LNCAP (cell line): ENCODE measurements around the gene COMMD1.

ENCODE experiments used
- TF ChIP-seq, protein P1 (sequence below): fragments of 450-650 bp; IDR thresholded peaks from 2 replicates; pipeline ENCODE4 v1.5.1; 2017; ENCODE audit warnings: mild to moderate bottlenecking

COMMD1 gene

DNA sequence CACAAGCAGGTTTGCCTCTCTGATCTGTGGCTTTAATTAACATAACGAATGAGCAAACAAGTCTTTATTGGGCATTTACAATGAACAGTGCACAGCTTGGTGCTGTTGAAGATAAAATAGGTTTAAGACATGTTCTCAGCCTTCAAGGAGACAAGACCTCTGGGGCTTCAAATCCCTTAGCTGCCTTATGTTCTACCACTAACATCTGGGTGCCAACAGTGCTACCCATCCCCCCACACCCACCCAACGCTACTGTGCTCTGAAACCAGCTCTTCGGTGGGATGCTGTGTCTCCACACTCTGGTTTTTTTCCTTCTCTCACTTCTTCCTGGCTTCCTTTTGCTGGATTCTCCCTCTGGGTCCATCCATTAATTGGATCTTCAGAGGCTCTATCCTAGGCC, 276.4 kb downstream of the COMMD1 start:
- TF ChIP-seq, protein P1, sequence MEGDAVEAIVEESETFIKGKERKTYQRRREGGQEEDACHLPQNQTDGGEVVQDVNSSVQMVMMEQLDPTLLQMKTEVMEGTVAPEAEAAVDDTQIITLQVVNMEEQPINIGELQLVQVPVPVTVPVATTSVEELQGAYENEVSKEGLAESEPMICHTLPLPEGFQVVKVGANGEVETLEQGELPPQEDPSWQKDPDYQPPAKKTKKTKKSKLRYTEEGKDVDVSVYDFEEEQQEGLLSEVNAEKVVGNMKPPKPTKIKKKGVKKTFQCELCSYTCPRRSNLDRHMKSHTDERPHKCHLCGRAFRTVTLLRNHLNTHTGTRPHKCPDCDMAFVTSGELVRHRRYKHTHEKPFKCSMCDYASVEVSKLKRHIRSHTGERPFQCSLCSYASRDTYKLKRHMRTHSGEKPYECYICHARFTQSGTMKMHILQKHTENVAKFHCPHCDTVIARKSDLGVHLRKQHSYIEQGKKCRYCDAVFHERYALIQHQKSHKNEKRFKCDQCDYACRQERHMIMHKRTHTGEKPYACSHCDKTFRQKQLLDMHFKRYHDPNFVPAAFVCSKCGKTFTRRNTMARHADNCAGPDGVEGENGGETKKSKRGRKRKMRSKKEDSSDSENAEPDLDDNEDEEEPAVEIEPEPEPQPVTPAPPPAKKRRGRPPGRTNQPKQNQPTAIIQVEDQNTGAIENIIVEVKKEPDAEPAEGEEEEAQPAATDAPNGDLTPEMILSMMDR: no peak

DNA sequence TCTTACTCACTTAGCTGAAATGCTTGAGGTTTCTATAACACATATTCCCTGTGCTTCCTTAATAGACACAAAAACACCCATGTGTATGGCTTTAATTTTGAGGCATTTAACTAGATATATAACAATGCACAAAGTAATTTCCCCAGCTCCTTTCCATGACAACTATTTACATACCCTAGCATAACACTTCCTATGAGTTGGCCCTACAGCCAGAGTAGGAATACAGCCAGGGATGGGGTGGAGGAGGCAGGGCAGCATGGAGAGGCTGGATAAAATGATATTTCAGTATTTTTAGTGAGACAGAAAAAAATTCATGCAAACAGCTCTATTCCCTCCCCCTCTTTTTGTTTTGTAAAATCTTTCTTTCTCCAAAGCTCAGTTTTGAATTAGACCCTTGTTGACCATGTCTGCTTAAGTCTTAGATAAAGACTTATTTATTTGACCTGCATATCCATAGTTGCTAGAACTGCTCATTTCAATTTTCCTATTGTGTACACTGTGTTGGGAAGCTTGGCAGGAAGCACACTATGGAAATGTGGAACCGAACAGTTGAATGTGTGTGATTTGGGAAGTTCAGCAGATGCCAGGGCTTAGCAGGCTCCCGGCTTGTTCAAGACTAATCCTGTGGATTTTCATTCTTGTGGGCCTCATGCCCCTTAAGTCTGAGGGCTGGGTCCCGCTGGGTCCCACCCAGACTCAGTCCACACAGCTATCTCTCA, 279.2 kb downstream of the COMMD1 start:
- TF ChIP-seq, protein P1: no peak
